SKM-1 (cell line): ENCODE data around the gene BIRC7.

Experiments used
- DNase-seq: peaks from one replicate; lab custom pipeline; 2025; ENCODE audit not compliant: unreplicated experiment; lab: John Stamatoyannopoulos, UW

BIRC7 gene

DNA sequence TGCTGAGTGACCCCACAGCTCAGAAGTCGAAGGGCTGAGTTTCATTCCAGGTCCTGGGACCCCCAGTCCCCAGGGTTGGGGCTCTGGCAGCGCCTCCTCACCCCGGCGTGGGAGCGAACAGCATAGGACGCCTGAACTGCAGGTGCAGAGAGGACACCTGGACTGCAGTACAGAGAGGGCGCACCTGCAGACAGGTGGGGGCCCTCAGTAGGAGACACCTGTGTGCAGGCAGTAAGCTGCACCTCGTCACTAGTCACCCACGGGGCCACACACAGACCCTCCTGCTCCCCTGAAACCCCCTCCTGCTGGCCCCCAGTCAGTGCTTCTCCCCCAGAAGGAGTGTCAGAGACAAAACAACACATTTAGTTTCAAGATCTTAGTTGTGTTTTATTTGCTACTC is 27.1 kb downstream of the BIRC7 start:
- DNase-seq, result no peak

DNA sequence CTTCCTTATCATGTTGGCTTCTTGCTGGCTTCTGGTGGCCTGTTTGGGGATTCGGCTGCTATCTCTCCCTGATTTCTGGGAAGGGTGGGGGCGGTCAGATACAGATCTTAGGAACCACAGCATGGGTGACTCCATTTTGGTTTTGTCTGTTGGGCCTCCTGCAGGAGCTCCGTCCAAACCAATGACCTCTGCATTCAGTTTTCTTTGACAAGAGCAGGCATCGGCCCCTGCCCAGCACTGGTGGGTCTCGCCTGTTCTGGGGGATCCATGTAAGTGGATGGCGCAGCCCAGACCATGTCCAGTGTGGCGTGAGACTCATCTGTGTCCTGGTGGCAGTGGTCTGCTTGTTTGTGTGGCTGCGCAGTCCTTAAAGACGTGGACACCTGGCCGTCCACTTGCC is 28.3 kb downstream of the BIRC7 start:
- no peak for DNase-seq

GRCh38 chr20:63264519-63264918 is 28.8 kb downstream of the BIRC7 start:
- DNase-seq, result no peak

DNA sequence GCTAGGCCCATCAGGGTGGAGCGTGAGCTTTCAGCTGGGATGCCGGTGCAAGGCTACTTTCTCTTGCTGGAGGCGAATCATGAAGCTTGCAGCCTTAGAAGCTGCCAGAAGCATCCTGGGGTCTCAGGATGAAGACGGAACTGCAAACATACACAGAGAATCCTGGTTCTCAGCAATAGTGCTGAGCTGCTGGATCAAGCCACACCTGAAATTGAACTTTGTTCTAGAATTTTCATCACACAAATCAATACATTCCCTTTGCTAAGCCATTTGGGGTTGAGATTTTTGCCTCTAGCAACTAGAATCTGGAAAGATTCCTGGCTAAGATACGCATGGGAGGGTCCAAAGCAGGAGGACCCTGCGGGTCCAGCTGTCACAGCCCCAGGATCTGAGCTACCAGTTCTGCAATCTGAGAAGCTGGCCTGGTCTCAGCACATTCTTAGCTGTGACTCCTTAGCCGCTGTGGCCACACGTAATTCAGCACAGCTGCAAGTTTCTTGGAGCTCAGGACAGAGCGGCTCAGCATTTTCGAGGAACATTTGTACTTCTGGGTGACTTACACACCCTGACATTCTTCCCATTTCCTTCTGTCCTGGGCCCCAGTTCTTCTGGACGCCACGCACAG is 30.3 kb downstream of the BIRC7 start:
- no peak for DNase-seq

DNA sequence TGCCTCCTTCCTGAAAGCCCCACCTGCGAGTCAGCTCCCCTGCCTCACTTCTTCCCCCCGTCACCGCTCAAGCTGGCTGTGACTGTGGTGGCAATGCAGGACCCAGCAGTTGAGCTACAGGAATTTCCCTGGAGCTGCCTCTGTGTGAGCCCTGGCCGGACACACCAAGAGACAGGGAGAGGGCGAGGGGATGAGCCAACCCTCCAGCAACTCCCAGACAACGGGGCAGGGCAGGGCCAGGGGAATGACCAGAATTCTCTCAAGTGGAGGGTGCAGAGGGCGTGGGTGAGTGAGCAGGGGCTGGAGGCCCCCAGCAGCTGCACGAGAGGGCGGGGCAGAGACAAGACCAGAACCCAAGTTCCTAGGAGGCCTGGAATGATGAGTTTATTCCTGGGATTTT is 32.0 kb downstream of the BIRC7 start:
- no peak for DNase-seq

DNA sequence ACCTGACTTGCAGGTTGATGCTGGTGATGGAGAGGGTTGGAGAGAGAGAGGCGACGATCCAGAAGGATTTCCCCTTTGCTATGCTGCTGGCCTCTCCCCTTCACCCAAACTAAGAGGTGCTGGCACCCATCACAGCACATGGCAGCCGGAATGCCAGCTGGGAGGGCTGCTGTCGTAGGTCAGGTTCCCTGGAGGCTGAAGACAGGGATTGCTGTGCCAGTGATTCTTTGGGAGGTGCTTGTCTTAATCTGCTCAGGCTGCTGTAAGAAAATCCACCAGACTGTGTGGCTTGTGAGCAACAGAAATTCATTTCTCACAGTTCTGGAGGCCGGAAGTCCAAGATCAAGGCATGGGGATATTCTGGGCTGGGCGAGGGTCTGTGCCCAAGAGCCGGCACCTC is 32.6 kb downstream of the BIRC7 start:
- DNase-seq, result no peak

GRCh38 chr20:63268671-63269439 is 33.1 kb downstream of the BIRC7 start:
- no peak for DNase-seq

- no peak for DNase-seq
These were observed 34.0 kb downstream of the BIRC7 start for GRCh38 chr20:63269724-63270123.

DNA sequence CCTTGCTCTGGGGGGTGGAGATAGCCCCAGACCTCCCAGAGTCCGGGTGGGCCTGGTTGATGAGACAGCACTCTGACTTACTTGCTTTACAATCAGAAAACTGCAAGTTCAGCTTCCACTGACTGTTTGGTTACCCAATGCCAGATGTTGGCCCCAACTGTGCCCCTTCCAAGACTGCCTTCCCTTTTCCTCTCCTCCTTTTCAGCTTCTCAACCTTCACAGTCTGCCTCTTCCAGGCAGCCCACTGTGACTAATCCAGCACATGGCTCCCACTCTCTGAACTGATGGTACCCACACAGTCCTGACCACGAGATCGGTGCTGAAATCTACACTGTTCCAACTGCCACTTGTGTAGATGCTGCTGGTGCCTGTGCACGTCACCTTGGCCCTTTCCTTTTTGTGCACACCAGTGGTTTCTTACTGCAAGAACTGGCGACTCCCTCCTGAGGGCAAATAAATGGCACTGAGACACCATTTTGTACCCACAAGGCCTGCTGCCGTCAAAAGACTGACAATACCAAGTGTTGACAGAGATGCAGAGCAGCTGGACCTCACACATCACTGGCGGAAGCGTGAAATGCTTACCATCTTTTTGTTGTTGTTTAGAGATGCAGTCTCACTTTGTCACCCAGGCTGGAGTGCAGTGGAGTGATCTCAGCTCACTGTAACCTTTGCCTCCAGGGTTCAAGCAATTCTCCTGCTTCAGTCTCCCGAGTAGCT is 35.1 kb downstream of the BIRC7 start:
- no peak for DNase-seq

GRCh38 chr20:63272105-63273058 is 36.7 kb downstream of the BIRC7 start, which contains the start of gene ARFGAP1:
ARFGAP1 (plus strand) TSS chr20:63272813; CDS start chr20:63275581, 2,768 bp downstream.
- DNase-seq, result peak; percentile 52

DNA sequence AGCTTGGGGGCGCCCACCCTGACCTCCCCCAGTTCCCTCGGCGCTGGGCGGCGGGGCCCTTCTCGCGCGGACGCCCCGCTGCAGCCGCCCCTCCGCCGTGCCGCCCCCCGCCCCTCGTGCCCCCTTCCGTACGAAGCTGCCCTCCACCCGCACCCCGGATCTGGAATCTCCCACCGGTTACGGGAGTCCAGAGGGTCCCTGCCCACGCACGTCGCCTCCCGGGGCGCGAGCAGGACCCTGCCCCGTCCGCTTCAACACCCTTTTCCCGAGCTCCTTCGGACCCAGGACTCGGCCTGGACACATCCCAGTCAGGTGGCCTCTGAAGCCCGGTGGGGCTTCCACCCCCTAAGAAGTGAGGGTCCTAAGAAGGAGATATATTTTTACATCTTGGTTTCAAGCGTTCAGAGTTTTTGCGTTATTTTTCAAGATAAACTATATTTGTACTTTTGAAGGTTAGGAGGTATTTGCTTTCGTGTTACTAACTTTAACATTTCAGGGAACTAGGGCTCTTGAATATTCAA is 37.4 kb downstream of the BIRC7 start:
- DNase-seq, result no peak

- DNase-seq, result no peak
These were observed 38.1 kb downstream of the BIRC7 start for GRCh38 chr20:63273635-63274380.

DNA sequence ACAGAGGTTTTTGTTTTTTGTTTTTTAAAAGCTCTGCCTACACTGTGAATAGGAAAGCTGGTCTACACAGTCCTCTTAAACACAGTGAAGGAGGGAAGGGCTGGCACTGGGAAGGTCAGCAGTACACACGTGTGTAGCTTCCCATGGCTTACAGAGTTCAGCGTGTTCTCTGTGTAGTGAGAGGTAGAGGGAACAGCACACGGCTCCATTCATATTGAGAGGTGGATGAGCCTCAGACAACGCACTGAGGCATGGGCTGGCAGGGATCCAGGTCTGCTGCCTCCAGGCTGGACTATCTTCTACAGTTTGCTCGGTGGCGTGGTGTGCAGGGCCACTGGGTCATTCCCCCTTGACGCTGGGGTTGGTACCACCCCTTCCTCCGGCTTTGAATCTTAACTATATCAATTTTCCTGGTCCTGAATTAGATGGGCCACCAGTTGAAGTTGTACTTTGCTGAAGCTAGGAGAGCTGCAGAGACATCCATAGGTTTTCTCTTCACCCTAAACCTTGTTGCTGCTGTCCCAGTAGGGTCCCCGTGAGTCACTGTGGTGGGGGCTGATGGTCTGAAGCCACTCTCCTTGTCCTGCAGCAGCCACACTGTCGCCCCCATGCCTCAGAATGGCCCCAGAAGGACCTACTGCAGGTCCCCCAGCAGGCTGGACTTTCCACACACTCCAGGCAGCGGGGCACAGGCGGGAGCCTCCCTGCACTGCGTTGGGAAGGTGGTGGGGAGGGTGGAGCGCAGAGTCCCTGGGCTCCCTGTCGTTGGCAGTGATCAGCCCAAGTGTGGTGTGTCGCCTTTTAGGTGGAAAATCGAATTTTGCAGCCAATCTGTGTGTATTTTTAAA is 38.9 kb downstream of the BIRC7 start:
- no peak for DNase-seq

DNA sequence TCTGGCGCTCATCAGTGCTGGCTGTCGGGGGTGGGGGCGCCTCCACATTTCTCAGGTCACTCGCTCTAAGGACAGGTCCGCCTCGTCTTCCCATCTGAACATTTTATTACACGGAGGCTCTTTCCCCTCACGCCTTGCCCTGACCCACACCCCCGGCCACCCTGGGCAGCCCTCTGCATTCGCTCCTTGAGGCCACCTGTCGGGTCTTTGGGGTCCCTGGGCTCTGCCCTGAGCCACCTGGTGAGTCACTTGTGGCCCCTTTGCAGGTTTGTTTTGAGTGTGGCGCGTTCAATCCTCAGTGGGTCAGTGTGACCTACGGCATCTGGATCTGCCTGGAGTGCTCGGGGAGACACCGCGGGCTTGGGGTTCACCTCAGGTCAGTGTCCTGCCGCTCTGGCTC is 40.1 kb downstream of the BIRC7 start:
- no peak for DNase-seq

DNA sequence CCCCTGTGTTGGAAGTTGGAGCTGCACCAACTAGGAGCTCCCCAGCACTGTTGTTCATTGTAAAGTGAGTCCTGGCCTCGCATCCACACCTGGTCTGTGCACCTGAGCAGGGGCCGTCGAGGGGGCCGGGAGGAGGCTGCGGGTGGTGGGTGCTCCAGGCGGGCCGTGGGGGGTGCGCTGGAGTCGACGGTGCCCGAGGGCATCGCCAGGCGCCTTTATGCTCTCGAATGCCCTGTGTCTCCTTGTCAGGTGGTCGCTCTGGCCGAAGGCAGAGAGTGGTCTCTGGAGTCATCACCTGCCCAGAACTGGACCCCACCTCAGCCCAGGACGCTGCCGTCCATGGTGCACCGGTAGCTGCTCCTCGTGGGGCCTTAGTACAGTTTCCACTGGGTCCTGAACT is 41.3 kb downstream of the BIRC7 start:
- DNase-seq, result no peak

GRCh38 chr20:63277466-63278272 is 42.0 kb downstream of the BIRC7 start:
- no peak for DNase-seq

DNA sequence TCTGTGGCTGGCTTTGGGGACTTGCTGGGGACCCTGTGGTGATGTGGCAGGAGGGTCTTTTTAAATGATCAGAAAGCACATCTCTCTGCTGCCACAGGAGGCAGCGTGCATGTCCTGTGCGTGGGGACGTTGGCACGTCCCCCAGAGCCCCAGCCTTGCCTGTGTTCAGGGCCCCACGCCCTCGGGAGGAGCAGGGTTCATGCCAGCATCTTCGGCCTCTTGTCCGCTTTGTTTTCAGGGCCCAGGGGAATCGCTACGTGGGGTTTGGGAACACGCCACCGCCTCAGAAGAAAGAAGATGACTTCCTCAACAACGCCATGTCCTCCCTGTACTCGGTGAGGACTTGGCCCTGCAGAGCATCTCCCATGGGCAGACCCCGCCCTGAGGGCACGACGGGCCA is 43.0 kb downstream of the BIRC7 start:
- DNase-seq, result no peak

- DNase-seq, result no peak
These were observed 44.2 kb downstream of the BIRC7 start for GRCh38 chr20:63279931-63280330.
